Measurements from ENCODE around the gene ASIC2. TPM values are rescaled to one million over a fixed set of nuclear protein-coding genes. Genes with fewer than 3 reads are reported as not detected.

ASIC2 gene
- 1 to 10 TPM; 2.7 to 3.8 (median 3.3) TPM for polyA plus RNA-seq (ENCODE audit: insufficient read length in 3 of 3)

DNA sequence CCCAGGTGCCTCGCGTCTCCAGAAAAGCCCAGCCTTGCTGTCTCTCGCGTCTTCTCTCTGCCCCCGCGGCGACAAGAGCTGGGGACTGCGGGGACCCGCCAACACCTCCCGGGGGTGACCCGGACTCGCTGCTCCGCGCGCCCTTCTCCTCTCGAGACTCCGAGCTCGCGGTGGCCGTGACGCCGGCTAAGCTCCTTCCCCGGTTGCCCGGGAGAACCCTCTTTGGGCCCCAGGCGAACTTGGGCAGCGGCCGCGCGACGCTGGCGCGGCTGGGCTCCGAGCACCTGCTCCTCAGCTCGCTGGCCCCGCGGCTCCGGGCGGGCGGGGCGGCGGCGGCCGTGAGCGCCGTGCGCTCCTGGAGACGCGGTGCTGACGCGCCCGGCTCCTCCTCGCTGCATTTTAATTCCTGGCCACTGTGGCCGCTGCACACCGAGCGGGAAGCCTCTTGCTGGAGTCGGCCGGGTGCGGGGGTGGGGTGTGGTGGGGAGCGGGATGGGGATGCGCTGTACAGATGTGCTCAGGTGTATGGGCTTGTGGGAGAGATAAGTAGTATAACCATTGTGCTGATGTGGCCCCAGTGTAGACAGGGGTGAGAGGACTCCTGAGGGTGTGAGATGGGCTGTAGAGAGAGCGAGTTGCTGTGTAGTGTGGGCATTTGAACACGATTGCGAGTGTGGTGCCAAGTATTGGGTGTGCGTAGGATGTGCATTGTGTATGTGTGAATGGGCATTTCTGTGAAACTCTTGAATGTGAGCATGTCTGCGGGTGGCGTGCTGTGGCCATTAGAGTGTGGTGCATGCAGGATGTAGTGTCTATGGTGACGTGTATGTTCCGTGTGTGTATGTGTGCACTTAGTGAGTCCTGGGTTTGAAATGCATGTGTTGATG, at the start of gene ASIC2:
TSS of gene ASIC2 (minus strand) at position 315 of the 887 bp plus-strand sequence.
- peak in 1 of 3 donors; percentile 36 for DNase-seq (ENCODE audit: low read depth in 3 of 3, low spot score in 2 of 3)

DNA sequence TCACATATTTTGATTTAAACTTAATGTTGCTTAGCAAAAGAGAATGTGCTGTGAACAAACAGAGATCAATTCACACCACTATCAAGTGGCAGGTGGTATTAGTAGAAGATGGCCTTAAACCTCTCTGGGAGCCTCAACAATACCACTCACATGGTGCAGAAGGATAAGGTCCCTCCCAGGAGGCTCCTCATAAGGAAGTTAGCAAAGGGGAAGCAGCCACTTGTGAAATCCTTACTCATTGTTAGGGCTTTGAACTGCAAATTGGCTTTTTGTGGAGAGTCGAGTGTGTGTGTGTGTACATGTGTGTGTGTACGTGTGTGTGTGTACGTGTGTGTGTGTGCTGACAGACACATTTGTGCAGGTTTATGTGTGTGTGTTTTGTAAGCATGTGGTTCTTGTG, 48.9 kb upstream of the ASIC2 start:
- DNase-seq (ENCODE audit: low read depth in 3 of 3, low spot score in 2 of 3), result no peak

GRCh38 chr17:33338242-33338641, 45.1 kb upstream of the ASIC2 start:
- no peak for DNase-seq (ENCODE audit: low read depth in 3 of 3, low spot score in 2 of 3)

DNA sequence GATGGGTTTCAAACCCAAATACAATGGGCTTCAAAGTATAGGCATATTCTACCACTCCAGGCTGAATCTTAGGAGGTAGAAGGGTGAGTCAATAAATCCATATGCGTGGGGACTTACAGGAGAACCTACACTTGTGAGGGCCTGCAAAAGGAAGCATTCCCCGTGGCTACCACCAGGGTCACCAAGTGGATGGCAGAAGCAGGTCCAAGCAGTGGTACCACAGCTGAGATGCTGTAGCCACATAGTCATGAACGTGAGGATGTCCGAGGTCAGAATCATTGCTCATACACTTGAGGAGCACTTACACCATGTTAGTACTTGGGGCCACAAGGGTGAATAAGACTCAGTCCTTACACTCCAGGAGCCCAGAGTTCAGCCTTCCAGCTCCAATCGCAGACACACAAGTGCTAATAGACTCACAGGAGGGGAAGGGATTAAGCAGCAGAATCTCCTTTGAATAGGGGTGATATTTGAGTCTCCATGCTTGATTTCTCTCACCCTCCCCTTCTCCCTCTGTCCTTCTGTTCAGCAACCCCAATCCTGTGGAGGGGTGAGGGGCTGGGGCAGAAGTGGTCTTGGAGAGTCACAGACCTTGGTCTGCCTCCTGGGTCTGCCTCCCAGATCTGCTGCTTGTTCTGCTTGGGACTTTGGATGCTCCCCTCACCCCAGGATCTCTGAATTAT, 42.5 kb upstream of the ASIC2 start:
- DNase-seq (ENCODE audit: low read depth in 3 of 3, low spot score in 2 of 3), result no peak

- DNase-seq (ENCODE audit: low read depth in 3 of 3, low spot score in 2 of 3), result no peak
Measured at GRCh38 chr17:33334703-33335102, 41.6 kb upstream of the ASIC2 start.

DNA sequence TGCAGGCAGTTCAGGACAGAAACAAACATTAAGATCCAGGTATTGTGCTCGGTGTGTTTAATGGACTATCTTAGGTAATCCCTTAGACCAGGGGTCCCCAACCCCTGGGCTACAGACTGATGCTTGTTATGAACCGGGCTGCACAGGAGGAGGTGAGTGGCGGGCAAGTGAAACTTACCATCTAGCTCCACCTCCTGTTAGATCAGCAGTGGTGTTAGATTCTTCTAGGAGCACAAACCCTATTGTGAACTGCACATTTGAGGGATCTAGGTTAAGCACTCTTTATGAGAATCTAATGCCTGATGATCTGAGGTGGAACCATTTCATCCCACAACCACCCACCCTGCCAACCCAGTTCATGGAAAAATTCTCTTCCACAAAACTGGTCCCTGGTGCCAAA, 37.8 kb upstream of the ASIC2 start:
- no peak for DNase-seq (ENCODE audit: low read depth in 3 of 3, low spot score in 2 of 3)

- DNase-seq (ENCODE audit: low read depth in 3 of 3, low spot score in 2 of 3), result peak in 2 of 3 donors; percentile 29 to 38
Measured at GRCh38 chr17:33328129-33328528, 35.0 kb upstream of the ASIC2 start.

- no peak for DNase-seq (ENCODE audit: low read depth in 3 of 3, low spot score in 2 of 3)
Measured at GRCh38 chr17:33324736-33325135, 31.6 kb upstream of the ASIC2 start.

GRCh38 chr17:33322063-33322462, 29.0 kb upstream of the ASIC2 start:
- DNase-seq (ENCODE audit: low read depth in 3 of 3, low spot score in 2 of 3), result no peak

- DNase-seq (ENCODE audit: low read depth in 3 of 3, low spot score in 2 of 3), result no peak
Measured at GRCh38 chr17:33318241-33318640, 25.1 kb upstream of the ASIC2 start.

DNA sequence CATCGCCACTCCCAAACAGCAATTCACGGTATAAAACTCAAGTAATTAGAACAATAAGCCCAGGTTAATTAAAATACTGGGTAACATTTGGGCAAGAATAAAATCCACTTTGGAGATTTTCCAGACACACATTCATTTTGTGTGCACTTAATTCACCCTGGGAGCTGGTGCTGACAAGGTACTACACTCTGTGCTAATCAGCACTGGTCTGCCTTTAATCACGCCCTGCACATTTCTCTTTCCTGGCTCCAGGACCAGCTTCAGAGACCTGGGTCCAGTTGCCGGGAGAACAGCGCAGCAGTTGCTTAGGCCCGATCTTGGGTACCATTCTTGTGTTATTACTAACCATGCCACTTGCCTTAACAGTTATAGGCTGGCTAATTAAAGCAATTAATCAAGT, 23.7 kb upstream of the ASIC2 start:
- DNase-seq (ENCODE audit: low read depth in 3 of 3, low spot score in 2 of 3), result no peak

GRCh38 chr17:33310296-33310695, 17.2 kb upstream of the ASIC2 start:
- no peak for DNase-seq (ENCODE audit: low read depth in 3 of 3, low spot score in 2 of 3)

- DNase-seq (ENCODE audit: low read depth in 3 of 3, low spot score in 2 of 3), result no peak
Measured at GRCh38 chr17:33303254-33303653, 10.2 kb upstream of the ASIC2 start.

- no peak for DNase-seq (ENCODE audit: low read depth in 3 of 3, low spot score in 2 of 3)
Measured at GRCh38 chr17:33302394-33302793, 9.3 kb upstream of the ASIC2 start.

- no peak for DNase-seq (ENCODE audit: low read depth in 3 of 3, low spot score in 2 of 3)
Measured at GRCh38 chr17:33300241-33300640, 7.1 kb upstream of the ASIC2 start.

- DNase-seq (ENCODE audit: low read depth in 3 of 3, low spot score in 2 of 3), result no peak
Measured at GRCh38 chr17:33299115-33299514, 6.0 kb upstream of the ASIC2 start.

GRCh38 chr17:33297643-33298042, 4.5 kb upstream of the ASIC2 start:
- DNase-seq (ENCODE audit: low read depth in 3 of 3, low spot score in 2 of 3), result no peak

DNA sequence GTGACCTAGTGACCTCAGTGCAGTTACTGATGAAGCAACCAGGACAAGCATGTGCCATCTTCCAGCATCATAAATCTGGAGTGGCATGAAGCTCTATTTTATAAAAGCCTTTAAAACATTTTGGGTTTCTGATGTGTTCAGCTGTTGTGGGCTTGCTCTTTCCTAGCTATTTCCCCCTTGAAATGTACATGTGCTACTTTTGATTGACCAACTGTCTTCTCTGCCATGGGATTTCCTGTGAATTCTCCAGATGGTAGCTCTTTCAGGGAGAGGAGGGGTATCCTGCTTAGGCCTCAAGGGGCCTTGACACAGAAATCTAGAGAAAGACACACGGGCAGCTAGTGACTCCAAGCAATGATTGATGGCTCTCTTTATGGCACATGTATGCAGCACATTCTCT, 1.9 kb upstream of the ASIC2 start:
- DNase-seq (ENCODE audit: low read depth in 3 of 3, low spot score in 2 of 3), result no peak

DNA sequence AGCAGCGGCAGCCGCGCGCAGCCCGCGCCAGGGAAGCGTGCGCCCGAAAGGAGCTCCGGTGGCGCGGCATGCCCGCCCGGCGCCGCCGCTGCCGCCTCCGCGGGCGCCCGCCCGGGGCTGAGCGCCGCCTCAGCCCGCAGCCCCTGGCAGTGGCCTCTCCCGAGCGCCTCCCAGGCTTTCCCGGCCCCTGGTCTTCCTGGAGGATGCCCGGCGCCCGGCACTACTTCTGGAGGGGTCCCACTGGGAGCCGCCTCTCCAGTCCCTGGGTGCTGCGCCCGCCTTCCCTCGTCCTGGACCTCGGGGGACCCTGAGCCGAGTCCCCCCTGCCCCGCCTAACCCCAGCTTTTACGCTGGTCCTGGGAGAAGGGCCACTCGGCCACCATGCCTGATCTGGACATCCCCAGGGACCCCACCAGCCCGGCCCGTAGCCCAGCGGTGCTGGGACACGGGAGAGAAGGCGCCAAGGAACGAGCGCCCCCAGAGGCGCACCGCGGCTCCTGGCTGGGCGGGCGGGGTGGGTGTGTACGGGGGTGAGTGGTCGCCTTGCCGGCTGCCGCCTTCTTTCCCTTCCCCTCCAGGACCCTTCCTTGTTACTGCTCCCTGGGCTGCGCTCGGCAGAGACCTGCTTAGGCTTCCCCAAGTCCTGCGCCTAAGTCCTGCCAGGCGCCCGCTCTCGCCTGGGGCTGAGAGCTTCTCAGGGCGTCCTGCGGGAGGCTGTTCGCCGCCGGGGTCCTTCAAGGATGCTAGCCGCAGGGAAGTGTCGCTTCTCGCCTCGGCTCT, 704 bp downstream of the ASIC2 start:
- peak in 1 of 3 donors; percentile 49 for DNase-seq (ENCODE audit: low read depth in 3 of 3, low spot score in 2 of 3)

GRCh38 chr17:33291248-33292200, 1.6 kb downstream of the ASIC2 start:
- no peak for DNase-seq (ENCODE audit: low read depth in 3 of 3, low spot score in 2 of 3)

Measured in right renal cortex interstitium (tissue), 3 donors.